Panc1 (cell line): Measurements from ENCODE around the gene TWNK. TPM values are rescaled to one million over a fixed set of nuclear protein-coding genes. Genes with fewer than 3 reads are reported as not detected.

ENCODE experiments used
- ATAC-seq: fragments of 200-7000 bp; cut with Tn5 transposase; 2 replicates; pipeline ENCODE4 v1.9.1; 2020; ENCODE audit warnings: mild to moderate bottlenecking, moderate library complexity
- BruUV-seq: library from RNA; stranded (reverse); fragments of 400-500 nt; replicated peaks from 2 replicates; lab custom pipeline; 2021; lab: Mats Ljungman, UMichigan
- CTCF ChIA-PET: fragments of 300-600 bp; sonication (Branson Sonifier 250); formaldehyde crosslinking; loops from one replicate; lab custom pipeline; 2022; ENCODE audit warnings: antibody characterized with exemption; lab: Charles Lee
- POLR2A ChIA-PET: fragments of 300-600 bp; sonication (Branson Sonifier 250); formaldehyde crosslinking; loops from one replicate; lab custom pipeline; 2022; ENCODE audit warnings: antibody characterized with exemption; lab: Charles Lee
- DNase-seq: peaks from one replicate; pipeline ENCODE4 v3.0.0-alpha.2; 2010; ENCODE audit warnings: low read depth, low spot score
- H3K27ac ChIP-seq: 2 replicates; pipeline ENCODE4 v1.5.1; 2011; ENCODE audit warnings: mild to moderate bottlenecking, low read length, inconsistent platforms
- H3K27me3 ChIP-seq: fragments of 200-500 bp; sonication (Bioruptor generic); 2 replicates; pipeline ENCODE4 v1.6.0; 2014; ENCODE audit warnings: low read length, inconsistent platforms; ENCODE audit not compliant: control insufficient read depth, insufficient read depth
- H3K36me3 ChIP-seq: fragments of 200-500 bp; sonication (Bioruptor generic); 2 replicates; pipeline ENCODE4 v1.5.1; 2014; ENCODE audit warnings: inconsistent platforms, mild to moderate bottlenecking, low read length, moderate library complexity; ENCODE audit not compliant: control insufficient read depth, insufficient read depth
- H3K4me1 ChIP-seq: 2 replicates; pipeline ENCODE4 v1.5.1; 2011; ENCODE audit warnings: inconsistent platforms, mild to moderate bottlenecking, low read length, moderate library complexity; ENCODE audit not compliant: control insufficient read depth, insufficient read depth
- H3K4me3 ChIP-seq, 2 experiments: 2 replicates each; pipeline ENCODE4 v1.5.1; 2011 to 2012; ENCODE audit warnings: low read depth in 2 of 2, low read length in 2 of 2, mild to moderate bottlenecking in 2 of 2, inconsistent platforms in 1 of 2, moderate library complexity in 1 of 2
- H3K9me3 ChIP-seq: fragments of 200-500 bp; sonication (Bioruptor generic); 2 replicates; pipeline ENCODE4 v1.5.1; 2014; ENCODE audit warnings: low read depth, mild to moderate bottlenecking, inconsistent platforms, low read length, moderate library complexity; ENCODE audit not compliant: control insufficient read depth, insufficient read depth
- POLR2AphosphoS5 ChIP-seq: IDR thresholded peaks from 2 replicates; pipeline ENCODE4 v1.6.1; 2012; ENCODE audit warnings: mild to moderate bottlenecking, low read depth, low read length, moderate library complexity
- SIN3A ChIP-seq: IDR thresholded peaks from 2 replicates; pipeline ENCODE4 v1.6.1; 2012; ENCODE audit warnings: low read depth, mild to moderate bottlenecking, low read length, moderate library complexity, borderline replicate concordance; ENCODE audit not compliant: insufficient read depth
- TCF7L2 ChIP-seq: IDR thresholded peaks from 2 replicates; pipeline ENCODE4 v1.6.1; 2011; ENCODE audit warnings: mild to moderate bottlenecking, low read depth, low read length, inconsistent platforms
- in situ Hi-C: cut with HindIII; loops from 2 replicates; pipeline ENCODE4 v1.10.0; 2016; ENCODE audit warnings: low sequenced_read_pairs, low pct_unique_long_range_greater_than_20kb
- intact Hi-C: fragments of 100-400 bp; cut with micrococcal nuclease; formaldehyde crosslinking; loops from one replicate; pipeline ENCODE4 v1.10.0; 2022; ENCODE audit not compliant: unreplicated experiment
- total RNA-seq: library from RNA; stranded (reverse); gene quantifications from one replicate; pipeline ENCODE4 v1.2.1, GENCODE V29; 2021; ENCODE audit not compliant: unreplicated experiment
- TF ChIP-seq, protein P1 (sequence below): fragments of 450-650 bp; IDR thresholded peaks from 2 replicates; pipeline ENCODE4 v1.5.1; 2017; ENCODE audit warnings: mild to moderate bottlenecking
- TF ChIP-seq, protein P2 (sequence below), 2 experiments: IDR thresholded peaks; 2 replicates each; pipeline ENCODE4 v1.6.1; 2011 to 2012; ENCODE audit warnings: low read depth in 2 of 2, control low read depth in 1 of 2, low read length in 1 of 2, mild to moderate bottlenecking in 1 of 2, moderate library complexity in 1 of 2; ENCODE audit not compliant: insufficient read depth in 1 of 2

Gene TWNK
- total RNA-seq, 1 experiment from 2014 or later, result 30.5 TPM

DNA sequence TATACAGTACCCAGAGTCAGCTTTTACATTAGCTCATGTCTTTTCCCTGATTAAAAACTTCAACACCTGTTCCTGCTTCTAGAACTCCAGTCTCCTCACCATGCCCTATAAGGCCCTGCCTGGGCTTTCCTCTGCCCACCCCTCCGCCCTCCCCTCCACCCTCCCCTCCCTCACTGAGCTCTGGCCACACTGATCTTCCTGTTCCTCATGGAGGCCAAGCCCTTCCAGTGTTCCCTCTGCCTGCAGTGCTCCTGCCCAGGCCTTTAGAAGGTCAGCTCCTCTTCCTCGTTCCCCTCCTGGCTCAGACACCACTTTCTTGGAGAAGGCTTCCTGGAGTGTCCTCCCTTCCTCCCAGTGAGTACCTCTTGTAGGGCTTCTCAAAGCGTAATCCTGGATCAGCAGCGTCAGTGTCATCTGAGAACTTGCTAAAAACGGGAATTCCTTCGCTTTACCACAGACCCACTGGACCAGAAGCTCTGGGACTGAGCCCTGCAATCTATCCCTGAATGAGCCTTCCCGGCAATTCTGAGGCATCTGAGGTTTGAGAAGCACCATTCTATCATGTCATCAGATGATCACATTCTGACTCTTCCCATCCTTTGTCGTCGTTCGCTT is 39.9 kb downstream of the TWNK start:
- DNase-seq (no peak), ATAC-seq (no peak)
- POLR2A ChIA-PET, result no interaction called here
- no TSS peak for BruUV-seq
- no peaks in the 10 kb centered on the region for H3K27me3 ChIP-seq
- CTCF ChIA-PET, result no interaction called here
- no peak overlapping the region for H3K4me3 ChIP-seq
- in situ Hi-C loops (no loop called here), intact Hi-C loops (no loop called here)
- no peaks in the 10 kb centered on the region for H3K9me3 ChIP-seq
- H3K36me3 ChIP-seq, result no peaks in the 10 kb centered on the region; the same call in 1 of the 2 replicates
- peaks cover 9% of the 10 kb centered on the region for H3K4me1 ChIP-seq
- TF ChIP-seq TCF7L2 (no peak), POLR2AphosphoS5 (no peak), SIN3A (no peak)
- TF ChIP-seq, protein P1, sequence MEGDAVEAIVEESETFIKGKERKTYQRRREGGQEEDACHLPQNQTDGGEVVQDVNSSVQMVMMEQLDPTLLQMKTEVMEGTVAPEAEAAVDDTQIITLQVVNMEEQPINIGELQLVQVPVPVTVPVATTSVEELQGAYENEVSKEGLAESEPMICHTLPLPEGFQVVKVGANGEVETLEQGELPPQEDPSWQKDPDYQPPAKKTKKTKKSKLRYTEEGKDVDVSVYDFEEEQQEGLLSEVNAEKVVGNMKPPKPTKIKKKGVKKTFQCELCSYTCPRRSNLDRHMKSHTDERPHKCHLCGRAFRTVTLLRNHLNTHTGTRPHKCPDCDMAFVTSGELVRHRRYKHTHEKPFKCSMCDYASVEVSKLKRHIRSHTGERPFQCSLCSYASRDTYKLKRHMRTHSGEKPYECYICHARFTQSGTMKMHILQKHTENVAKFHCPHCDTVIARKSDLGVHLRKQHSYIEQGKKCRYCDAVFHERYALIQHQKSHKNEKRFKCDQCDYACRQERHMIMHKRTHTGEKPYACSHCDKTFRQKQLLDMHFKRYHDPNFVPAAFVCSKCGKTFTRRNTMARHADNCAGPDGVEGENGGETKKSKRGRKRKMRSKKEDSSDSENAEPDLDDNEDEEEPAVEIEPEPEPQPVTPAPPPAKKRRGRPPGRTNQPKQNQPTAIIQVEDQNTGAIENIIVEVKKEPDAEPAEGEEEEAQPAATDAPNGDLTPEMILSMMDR, result no peak
- TF ChIP-seq, protein P2, sequence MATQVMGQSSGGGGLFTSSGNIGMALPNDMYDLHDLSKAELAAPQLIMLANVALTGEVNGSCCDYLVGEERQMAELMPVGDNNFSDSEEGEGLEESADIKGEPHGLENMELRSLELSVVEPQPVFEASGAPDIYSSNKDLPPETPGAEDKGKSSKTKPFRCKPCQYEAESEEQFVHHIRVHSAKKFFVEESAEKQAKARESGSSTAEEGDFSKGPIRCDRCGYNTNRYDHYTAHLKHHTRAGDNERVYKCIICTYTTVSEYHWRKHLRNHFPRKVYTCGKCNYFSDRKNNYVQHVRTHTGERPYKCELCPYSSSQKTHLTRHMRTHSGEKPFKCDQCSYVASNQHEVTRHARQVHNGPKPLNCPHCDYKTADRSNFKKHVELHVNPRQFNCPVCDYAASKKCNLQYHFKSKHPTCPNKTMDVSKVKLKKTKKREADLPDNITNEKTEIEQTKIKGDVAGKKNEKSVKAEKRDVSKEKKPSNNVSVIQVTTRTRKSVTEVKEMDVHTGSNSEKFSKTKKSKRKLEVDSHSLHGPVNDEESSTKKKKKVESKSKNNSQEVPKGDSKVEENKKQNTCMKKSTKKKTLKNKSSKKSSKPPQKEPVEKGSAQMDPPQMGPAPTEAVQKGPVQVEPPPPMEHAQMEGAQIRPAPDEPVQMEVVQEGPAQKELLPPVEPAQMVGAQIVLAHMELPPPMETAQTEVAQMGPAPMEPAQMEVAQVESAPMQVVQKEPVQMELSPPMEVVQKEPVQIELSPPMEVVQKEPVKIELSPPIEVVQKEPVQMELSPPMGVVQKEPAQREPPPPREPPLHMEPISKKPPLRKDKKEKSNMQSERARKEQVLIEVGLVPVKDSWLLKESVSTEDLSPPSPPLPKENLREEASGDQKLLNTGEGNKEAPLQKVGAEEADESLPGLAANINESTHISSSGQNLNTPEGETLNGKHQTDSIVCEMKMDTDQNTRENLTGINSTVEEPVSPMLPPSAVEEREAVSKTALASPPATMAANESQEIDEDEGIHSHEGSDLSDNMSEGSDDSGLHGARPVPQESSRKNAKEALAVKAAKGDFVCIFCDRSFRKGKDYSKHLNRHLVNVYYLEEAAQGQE (IDR thresholded peaks at IDR 0.05; ENCODE audit: insufficient read depth in 1 of 2, low read depth in 2 of 2, low read length in 1 of 2), result no peak
- no peak overlapping the region for H3K27ac ChIP-seq

DNA sequence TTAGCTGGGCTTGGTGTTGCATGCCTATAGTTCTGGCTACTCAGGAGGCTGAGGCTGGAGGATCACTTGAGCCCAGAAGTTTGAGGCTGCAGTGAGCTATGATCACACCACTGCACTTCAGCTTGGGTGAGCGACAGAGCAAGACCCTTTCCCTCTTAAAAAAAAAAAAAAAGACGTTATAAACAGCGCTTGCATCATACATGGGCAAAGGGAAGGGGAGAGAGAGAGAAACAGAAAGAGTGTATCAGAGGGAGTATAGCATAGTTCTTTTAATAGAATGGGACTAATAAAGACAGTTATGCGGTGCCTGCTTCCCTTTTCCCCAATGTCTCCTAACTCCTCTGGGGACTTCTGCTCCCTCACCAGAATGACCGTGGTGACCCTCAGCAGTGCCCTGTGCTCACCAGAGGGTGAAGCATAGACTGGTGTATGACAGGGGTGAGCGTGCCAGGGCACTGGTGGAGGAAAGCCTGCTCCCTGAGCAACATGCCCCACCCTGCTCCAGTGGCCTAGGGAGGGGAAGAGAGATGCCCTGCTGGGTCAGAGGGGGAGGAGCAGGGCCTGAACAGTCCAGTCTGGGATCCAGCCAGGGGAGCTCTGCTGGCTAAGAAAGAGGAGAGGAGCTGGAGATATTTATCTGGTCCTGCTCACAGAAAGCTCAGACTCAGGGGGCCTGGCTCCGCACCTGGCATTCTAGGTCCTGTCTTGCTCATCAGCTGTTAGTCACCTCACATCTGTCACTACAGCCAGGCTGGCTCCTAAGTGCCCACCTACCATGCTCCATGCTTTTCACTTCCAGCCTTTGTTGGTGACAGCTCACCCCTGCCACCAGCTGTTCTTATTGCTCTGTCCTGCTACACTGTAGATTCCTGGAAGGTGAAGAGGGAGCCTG is 41.3 kb downstream of the TWNK start:
- no peak overlapping the region for H3K27ac ChIP-seq
- ChIA-PET CTCF (interaction anchor here (0.6 to 1.4 kb wide), 5 partner anchors 9 to 962 kb away, joined by 3 to 7 read pairs (median 4); no protein-coding TSS in a partner anchor), POLR2A (no interaction called here)
- TF ChIP-seq, protein P2 (IDR thresholded peaks at IDR 0.05; ENCODE audit: insufficient read depth in 1 of 2, low read depth in 2 of 2, low read length in 1 of 2), result no peak
- TF ChIP-seq POLR2AphosphoS5, result no peak
- TF ChIP-seq, protein P1, result no peak
- TF ChIP-seq TCF7L2, result no peak
- TF ChIP-seq SIN3A, result no peak
- no peaks in the 10 kb centered on the region; the same call in 1 of the 2 replicates for H3K36me3 ChIP-seq
- ATAC-seq (no peak), DNase-seq (no peak)
- BruUV-seq, result no TSS peak
- no peaks in the 10 kb centered on the region for H3K27me3 ChIP-seq
- in situ Hi-C loops (no loop called here), intact Hi-C loops (no loop called here)
- peaks cover 20% of the 10 kb centered on the region for H3K4me1 ChIP-seq
- no peaks in the 10 kb centered on the region for H3K9me3 ChIP-seq
- H3K4me3 ChIP-seq, result no peak overlapping the region
